WTC11 (cell line): ENCODE data around the gene OR13C8. TPM values are rescaled to one million over a fixed set of nuclear protein-coding genes. Genes with fewer than 3 reads are reported as not detected.

Experiments
- ATAC-seq: fragments of 200-7000 bp; cut with Tn5 transposase; 2 replicates; pipeline ENCODE4 v1.10.0; 2021; ENCODE audit warnings: mild to moderate bottlenecking, moderate library complexity
- CTCF ChIA-PET: fragments of 300-600 bp; sonication (Branson Sonifier 250); formaldehyde crosslinking; loops from one replicate; lab custom pipeline; 2021; ENCODE audit warnings: antibody characterized with exemption; lab: Charles Lee
- POLR2A ChIA-PET: fragments of 350-600 bp; sonication (Branson Sonifier 250); formaldehyde crosslinking; loops from one replicate; lab custom pipeline; 2021; ENCODE audit warnings: antibody characterized with exemption; lab: Charles Lee
- DNase-seq: peaks from one replicate; pipeline ENCODE4 v3.0.0; 2021; ENCODE audit warnings: low spot score
- H3K27ac Mint-ChIP-seq: 2 replicates; pipeline ENCODE4 v1.8.0; 2021; ENCODE audit warnings: mixed read lengths
- H3K27me3 Mint-ChIP-seq: 2 replicates; pipeline ENCODE4 v1.8.0; 2021; ENCODE audit warnings: low read depth, mild to moderate bottlenecking, moderate library complexity, mixed read lengths
- H3K36me3 Mint-ChIP-seq: 2 replicates; pipeline ENCODE4 v1.8.0; 2021; ENCODE audit warnings: mixed read lengths
- H3K4me1 Mint-ChIP-seq: 2 replicates; pipeline ENCODE4 v1.8.0; 2022; ENCODE audit warnings: mixed read lengths
- H3K4me3 Mint-ChIP-seq: 2 replicates; pipeline ENCODE4 v1.8.0; 2021; ENCODE audit warnings: mild to moderate bottlenecking, moderate library complexity, mixed read lengths
- H3K9me3 Mint-ChIP-seq: 2 replicates; pipeline ENCODE4 v1.8.0; 2021; ENCODE audit warnings: mixed read lengths
- ETV6 ChIP-seq: sonication (generic); formaldehyde crosslinking; IDR thresholded peaks from 2 replicates; pipeline ENCODE4 v1.8.1; 2022; ENCODE audit warnings: mild to moderate bottlenecking, missing genetic modification reagents
- HMGA2 ChIP-seq: fragments of 250-450 bp; sonication (Bioruptor Pico); IDR thresholded peaks from 2 replicates; pipeline ENCODE4 v1.4.0; 2021; ENCODE audit warnings: mild to moderate bottlenecking, moderate library complexity
- MYBL2 ChIP-seq: sonication (generic); formaldehyde crosslinking; IDR thresholded peaks from 2 replicates; pipeline ENCODE4 v1.8.1; 2023; ENCODE audit warnings: mild to moderate bottlenecking, moderate library complexity, missing genetic modification reagents
- OVOL2 ChIP-seq: fragments of 250-450 bp; sonication (Bioruptor Pico); IDR thresholded peaks from 2 replicates; pipeline ENCODE4 v1.9.0; 2021; ENCODE audit warnings: mild to moderate bottlenecking, borderline replicate concordance
- TCF7 ChIP-seq: sonication (generic); formaldehyde crosslinking; IDR thresholded peaks from 2 replicates; pipeline ENCODE4 v1.8.0; 2022; ENCODE audit warnings: mild to moderate bottlenecking, low read depth, missing genetic modification reagents, moderate library complexity
- total RNA-seq: library from RNA; stranded (reverse); gene quantifications from 3 replicates; pipeline ENCODE4 v1.2.3, GENCODE V29; 2021
- TF ChIP-seq, protein P1 (sequence below): sonication (generic); formaldehyde crosslinking; IDR thresholded peaks from 2 replicates; pipeline ENCODE4 v1.8.0; 2022; ENCODE audit warnings: mild to moderate bottlenecking, missing genetic modification reagents
- TF ChIP-seq, protein P2 (sequence below): fragments of 250-450 bp; sonication (Bioruptor Pico); IDR thresholded peaks from 2 replicates; pipeline ENCODE4 v1.9.0; 2021; ENCODE audit warnings: mild to moderate bottlenecking
- TF ChIP-seq, protein P3 (sequence below): sonication (generic); formaldehyde crosslinking; IDR thresholded peaks from 2 replicates; pipeline ENCODE4 v1.8.1; 2023; ENCODE audit warnings: mild to moderate bottlenecking, moderate library complexity, missing genetic modification reagents
- TF ChIP-seq, protein P4 (sequence below): sonication (generic); formaldehyde crosslinking; IDR thresholded peaks from 2 replicates; pipeline ENCODE4 v1.8.0; 2022; ENCODE audit warnings: mild to moderate bottlenecking, missing genetic modification reagents
- TF ChIP-seq, protein P5 (sequence below): fragments of 250-450 bp; sonication (Bioruptor Pico); IDR thresholded peaks from 2 replicates; pipeline ENCODE4 v1.9.0; 2021; ENCODE audit warnings: mild to moderate bottlenecking, borderline replicate concordance
- TF ChIP-seq, protein P6 (sequence below): fragments of 200-600 bp; IDR thresholded peaks from 2 replicates; pipeline ENCODE4 v1.8.0; 2022; ENCODE audit warnings: antibody characterized with exemption
- TF ChIP-seq, protein P7 (sequence below): sonication (generic); formaldehyde crosslinking; IDR thresholded peaks from 2 replicates; pipeline ENCODE4 v1.8.1; 2022; ENCODE audit warnings: missing genetic modification reagents, borderline replicate concordance
- TF ChIP-seq, protein P8 (sequence below): sonication (generic); formaldehyde crosslinking; IDR thresholded peaks from 2 replicates; pipeline ENCODE4 v1.8.0; 2023; ENCODE audit warnings: missing genetic modification reagents, mild to moderate bottlenecking, borderline replicate concordance
- TF ChIP-seq, protein P9 (sequence below): sonication (generic); formaldehyde crosslinking; IDR thresholded peaks from 2 replicates; pipeline ENCODE4 v1.8.0; 2022; ENCODE audit warnings: mild to moderate bottlenecking, missing genetic modification reagents
- TF ChIP-seq, protein P10 (sequence below): sonication (generic); formaldehyde crosslinking; IDR thresholded peaks from 2 replicates; pipeline ENCODE4 v1.8.1; 2022; ENCODE audit warnings: low read depth, missing genetic modification reagents, borderline replicate concordance

The OR13C8 gene
- total RNA-seq, 1 experiment from 2014 or later = not detected

DNA sequence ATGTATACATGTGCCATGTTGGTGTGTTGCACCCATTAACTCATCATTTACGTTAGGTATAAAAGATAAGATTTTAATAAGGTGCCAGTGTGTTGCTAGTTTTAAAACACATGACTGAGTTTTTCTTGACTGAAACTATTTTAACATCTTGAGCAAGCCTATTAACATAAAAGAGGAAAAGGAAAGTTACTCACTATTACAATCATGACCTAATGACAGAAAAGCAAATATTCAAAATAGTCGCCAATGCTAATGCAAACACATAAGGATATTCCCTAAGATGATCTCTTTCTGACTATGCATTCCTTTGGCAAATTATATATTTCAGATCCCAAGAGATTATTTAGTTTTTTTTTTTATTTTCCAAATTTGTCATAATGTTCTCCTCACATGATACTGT, 42.2 kb downstream of the OR13C8 start:
- no peaks in the 10 kb centered on the region for H3K9me3 Mint-ChIP-seq
- CTCF ChIA-PET = no interaction called here
- TF ChIP-seq HMGA2 (no peak), OVOL2 (CRISPR knock-in tag) (no peak), ETV6 (no peak), TCF7 (CRISPR knock-in tag) (no peak), MYBL2 (CRISPR knock-in tag) (no peak)
- TF ChIP-seq, protein P1, sequence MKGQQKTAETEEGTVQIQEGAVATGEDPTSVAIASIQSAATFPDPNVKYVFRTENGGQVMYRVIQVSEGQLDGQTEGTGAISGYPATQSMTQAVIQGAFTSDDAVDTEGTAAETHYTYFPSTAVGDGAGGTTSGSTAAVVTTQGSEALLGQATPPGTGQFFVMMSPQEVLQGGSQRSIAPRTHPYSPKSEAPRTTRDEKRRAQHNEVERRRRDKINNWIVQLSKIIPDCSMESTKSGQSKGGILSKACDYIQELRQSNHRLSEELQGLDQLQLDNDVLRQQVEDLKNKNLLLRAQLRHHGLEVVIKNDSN (CRISPR knock-in tag) = no peak
- TF ChIP-seq, protein P2, sequence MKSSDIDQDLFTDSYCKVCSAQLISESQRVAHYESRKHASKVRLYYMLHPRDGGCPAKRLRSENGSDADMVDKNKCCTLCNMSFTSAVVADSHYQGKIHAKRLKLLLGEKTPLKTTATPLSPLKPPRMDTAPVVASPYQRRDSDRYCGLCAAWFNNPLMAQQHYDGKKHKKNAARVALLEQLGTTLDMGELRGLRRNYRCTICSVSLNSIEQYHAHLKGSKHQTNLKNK (CRISPR knock-in tag) = no peak
- TF ChIP-seq, protein P3, sequence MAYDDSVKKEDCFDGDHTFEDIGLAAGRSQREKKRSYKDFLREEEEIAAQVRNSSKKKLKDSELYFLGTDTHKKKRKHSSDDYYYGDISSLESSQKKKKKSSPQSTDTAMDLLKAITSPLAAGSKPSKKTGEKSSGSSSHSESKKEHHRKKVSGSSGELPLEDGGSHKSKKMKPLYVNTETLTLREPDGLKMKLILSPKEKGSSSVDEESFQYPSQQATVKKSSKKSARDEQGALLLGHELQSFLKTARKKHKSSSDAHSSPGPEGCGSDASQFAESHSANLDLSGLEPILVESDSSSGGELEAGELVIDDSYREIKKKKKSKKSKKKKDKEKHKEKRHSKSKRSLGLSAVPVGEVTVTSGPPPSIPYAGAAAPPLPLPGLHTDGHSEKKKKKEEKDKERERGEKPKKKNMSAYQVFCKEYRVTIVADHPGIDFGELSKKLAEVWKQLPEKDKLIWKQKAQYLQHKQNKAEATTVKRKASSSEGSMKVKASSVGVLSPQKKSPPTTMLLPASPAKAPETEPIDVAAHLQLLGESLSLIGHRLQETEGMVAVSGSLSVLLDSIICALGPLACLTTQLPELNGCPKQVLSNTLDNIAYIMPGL (CRISPR knock-in tag) = no peak
- TF ChIP-seq, protein P4, sequence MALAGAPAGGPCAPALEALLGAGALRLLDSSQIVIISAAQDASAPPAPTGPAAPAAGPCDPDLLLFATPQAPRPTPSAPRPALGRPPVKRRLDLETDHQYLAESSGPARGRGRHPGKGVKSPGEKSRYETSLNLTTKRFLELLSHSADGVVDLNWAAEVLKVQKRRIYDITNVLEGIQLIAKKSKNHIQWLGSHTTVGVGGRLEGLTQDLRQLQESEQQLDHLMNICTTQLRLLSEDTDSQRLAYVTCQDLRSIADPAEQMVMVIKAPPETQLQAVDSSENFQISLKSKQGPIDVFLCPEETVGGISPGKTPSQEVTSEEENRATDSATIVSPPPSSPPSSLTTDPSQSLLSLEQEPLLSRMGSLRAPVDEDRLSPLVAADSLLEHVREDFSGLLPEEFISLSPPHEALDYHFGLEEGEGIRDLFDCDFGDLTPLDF (CRISPR knock-in tag) = no peak
- TF ChIP-seq, protein P5, sequence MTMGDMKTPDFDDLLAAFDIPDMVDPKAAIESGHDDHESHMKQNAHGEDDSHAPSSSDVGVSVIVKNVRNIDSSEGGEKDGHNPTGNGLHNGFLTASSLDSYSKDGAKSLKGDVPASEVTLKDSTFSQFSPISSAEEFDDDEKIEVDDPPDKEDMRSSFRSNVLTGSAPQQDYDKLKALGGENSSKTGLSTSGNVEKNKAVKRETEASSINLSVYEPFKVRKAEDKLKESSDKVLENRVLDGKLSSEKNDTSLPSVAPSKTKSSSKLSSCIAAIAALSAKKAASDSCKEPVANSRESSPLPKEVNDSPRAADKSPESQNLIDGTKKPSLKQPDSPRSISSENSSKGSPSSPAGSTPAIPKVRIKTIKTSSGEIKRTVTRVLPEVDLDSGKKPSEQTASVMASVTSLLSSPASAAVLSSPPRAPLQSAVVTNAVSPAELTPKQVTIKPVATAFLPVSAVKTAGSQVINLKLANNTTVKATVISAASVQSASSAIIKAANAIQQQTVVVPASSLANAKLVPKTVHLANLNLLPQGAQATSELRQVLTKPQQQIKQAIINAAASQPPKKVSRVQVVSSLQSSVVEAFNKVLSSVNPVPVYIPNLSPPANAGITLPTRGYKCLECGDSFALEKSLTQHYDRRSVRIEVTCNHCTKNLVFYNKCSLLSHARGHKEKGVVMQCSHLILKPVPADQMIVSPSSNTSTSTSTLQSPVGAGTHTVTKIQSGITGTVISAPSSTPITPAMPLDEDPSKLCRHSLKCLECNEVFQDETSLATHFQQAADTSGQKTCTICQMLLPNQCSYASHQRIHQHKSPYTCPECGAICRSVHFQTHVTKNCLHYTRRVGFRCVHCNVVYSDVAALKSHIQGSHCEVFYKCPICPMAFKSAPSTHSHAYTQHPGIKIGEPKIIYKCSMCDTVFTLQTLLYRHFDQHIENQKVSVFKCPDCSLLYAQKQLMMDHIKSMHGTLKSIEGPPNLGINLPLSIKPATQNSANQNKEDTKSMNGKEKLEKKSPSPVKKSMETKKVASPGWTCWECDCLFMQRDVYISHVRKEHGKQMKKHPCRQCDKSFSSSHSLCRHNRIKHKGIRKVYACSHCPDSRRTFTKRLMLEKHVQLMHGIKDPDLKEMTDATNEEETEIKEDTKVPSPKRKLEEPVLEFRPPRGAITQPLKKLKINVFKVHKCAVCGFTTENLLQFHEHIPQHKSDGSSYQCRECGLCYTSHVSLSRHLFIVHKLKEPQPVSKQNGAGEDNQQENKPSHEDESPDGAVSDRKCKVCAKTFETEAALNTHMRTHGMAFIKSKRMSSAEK = no peak
- TF ChIP-seq, protein P6, sequence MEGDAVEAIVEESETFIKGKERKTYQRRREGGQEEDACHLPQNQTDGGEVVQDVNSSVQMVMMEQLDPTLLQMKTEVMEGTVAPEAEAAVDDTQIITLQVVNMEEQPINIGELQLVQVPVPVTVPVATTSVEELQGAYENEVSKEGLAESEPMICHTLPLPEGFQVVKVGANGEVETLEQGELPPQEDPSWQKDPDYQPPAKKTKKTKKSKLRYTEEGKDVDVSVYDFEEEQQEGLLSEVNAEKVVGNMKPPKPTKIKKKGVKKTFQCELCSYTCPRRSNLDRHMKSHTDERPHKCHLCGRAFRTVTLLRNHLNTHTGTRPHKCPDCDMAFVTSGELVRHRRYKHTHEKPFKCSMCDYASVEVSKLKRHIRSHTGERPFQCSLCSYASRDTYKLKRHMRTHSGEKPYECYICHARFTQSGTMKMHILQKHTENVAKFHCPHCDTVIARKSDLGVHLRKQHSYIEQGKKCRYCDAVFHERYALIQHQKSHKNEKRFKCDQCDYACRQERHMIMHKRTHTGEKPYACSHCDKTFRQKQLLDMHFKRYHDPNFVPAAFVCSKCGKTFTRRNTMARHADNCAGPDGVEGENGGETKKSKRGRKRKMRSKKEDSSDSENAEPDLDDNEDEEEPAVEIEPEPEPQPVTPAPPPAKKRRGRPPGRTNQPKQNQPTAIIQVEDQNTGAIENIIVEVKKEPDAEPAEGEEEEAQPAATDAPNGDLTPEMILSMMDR = no peak
- TF ChIP-seq, protein P7, sequence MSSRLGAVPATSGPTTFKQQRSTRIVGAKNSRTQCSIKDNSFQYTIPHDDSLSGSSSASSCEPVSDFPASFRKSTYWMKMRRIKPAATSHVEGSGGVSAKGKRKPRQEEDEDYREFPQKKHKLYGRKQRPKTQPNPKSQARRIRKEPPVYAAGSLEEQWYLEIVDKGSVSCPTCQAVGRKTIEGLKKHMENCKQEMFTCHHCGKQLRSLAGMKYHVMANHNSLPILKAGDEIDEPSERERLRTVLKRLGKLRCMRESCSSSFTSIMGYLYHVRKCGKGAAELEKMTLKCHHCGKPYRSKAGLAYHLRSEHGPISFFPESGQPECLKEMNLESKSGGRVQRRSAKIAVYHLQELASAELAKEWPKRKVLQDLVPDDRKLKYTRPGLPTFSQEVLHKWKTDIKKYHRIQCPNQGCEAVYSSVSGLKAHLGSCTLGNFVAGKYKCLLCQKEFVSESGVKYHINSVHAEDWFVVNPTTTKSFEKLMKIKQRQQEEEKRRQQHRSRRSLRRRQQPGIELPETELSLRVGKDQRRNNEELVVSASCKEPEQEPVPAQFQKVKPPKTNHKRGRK (CRISPR knock-in tag) = no peak
- TF ChIP-seq, protein P8, sequence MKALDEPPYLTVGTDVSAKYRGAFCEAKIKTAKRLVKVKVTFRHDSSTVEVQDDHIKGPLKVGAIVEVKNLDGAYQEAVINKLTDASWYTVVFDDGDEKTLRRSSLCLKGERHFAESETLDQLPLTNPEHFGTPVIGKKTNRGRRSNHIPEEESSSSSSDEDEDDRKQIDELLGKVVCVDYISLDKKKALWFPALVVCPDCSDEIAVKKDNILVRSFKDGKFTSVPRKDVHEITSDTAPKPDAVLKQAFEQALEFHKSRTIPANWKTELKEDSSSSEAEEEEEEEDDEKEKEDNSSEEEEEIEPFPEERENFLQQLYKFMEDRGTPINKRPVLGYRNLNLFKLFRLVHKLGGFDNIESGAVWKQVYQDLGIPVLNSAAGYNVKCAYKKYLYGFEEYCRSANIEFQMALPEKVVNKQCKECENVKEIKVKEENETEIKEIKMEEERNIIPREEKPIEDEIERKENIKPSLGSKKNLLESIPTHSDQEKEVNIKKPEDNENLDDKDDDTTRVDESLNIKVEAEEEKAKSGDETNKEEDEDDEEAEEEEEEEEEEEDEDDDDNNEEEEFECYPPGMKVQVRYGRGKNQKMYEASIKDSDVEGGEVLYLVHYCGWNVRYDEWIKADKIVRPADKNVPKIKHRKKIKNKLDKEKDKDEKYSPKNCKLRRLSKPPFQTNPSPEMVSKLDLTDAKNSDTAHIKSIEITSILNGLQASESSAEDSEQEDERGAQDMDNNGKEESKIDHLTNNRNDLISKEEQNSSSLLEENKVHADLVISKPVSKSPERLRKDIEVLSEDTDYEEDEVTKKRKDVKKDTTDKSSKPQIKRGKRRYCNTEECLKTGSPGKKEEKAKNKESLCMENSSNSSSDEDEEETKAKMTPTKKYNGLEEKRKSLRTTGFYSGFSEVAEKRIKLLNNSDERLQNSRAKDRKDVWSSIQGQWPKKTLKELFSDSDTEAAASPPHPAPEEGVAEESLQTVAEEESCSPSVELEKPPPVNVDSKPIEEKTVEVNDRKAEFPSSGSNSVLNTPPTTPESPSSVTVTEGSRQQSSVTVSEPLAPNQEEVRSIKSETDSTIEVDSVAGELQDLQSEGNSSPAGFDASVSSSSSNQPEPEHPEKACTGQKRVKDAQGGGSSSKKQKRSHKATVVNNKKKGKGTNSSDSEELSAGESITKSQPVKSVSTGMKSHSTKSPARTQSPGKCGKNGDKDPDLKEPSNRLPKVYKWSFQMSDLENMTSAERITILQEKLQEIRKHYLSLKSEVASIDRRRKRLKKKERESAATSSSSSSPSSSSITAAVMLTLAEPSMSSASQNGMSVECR (CRISPR knock-in tag) = no peak
- TF ChIP-seq, protein P9, sequence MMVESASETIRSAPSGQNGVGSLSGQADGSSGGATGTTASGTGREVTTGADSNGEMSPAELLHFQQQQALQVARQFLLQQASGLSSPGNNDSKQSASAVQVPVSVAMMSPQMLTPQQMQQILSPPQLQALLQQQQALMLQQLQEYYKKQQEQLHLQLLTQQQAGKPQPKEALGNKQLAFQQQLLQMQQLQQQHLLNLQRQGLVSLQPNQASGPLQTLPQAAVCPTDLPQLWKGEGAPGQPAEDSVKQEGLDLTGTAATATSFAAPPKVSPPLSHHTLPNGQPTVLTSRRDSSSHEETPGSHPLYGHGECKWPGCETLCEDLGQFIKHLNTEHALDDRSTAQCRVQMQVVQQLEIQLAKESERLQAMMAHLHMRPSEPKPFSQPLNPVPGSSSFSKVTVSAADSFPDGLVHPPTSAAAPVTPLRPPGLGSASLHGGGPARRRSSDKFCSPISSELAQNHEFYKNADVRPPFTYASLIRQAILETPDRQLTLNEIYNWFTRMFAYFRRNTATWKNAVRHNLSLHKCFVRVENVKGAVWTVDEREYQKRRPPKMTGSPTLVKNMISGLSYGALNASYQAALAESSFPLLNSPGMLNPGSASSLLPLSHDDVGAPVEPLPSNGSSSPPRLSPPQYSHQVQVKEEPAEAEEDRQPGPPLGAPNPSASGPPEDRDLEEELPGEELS (CRISPR knock-in tag) = no peak
- TF ChIP-seq, protein P10, sequence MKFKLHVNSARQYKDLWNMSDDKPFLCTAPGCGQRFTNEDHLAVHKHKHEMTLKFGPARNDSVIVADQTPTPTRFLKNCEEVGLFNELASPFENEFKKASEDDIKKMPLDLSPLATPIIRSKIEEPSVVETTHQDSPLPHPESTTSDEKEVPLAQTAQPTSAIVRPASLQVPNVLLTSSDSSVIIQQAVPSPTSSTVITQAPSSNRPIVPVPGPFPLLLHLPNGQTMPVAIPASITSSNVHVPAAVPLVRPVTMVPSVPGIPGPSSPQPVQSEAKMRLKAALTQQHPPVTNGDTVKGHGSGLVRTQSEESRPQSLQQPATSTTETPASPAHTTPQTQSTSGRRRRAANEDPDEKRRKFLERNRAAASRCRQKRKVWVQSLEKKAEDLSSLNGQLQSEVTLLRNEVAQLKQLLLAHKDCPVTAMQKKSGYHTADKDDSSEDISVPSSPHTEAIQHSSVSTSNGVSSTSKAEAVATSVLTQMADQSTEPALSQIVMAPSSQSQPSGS (CRISPR knock-in tag) = no peak

More for the DNA sequence above, 42.2 kb downstream of the OR13C8 start:
- DNase-seq (no peak), ATAC-seq (no peak)
- POLR2A ChIA-PET = no interaction called here
- Mint-ChIP-seq H3K4me1 (no peaks in the 10 kb centered on the region), H3K27me3 (no peaks in the 10 kb centered on the region; the same call in 1 of the 2 replicates), H3K4me3 (no peak overlapping the region), H3K36me3 (no peaks in the 10 kb centered on the region), H3K27ac (no peak overlapping the region)
